Uterus (tissue), 4 donors: Measurements from ENCODE around the gene PDCD1LG2. TPM values are rescaled to one million over a fixed set of nuclear protein-coding genes. Genes with fewer than 3 reads are reported as not detected.
A peak's percentile ranks its signal among the peaks of the same experiment; 100 is the strongest.

Source experiments
- DNase-seq, 2 donors: peaks; one replicate each; pipeline ENCODE4 v3.0.0-alpha.2; 2019 to 2020
- H3K27ac ChIP-seq, 2 donors: fragments of 200-600 bp; sonication (generic); 1 replicate in 1 of 2; 2 replicates in 1 of 2; pipeline ENCODE4 v1.5.1; 2016 to 2018
- H3K27me3 ChIP-seq, 2 donors: fragments of 200-600 bp; sonication (generic); one replicate each; pipeline ENCODE4 v1.5.1; 2018 to 2019; ENCODE audit warnings: control low read depth in 1 of 2
- H3K36me3 ChIP-seq, 2 donors: fragments of 200-600 bp; sonication (generic); one replicate each; pipeline ENCODE4 v1.5.1; 2019; ENCODE audit warnings: control low read depth in 1 of 2
- H3K4me1 ChIP-seq, 2 donors: fragments of 200-600 bp; sonication (generic); one replicate each; pipeline ENCODE4 v1.5.1; 2018 to 2019; ENCODE audit warnings: control low read depth in 1 of 2
- H3K4me3 ChIP-seq, 2 donors: fragments of 200-600 bp; sonication (generic); 1 replicate in 1 of 2; 2 replicates in 1 of 2; pipeline ENCODE4 v1.5.1; 2018 to 2019; ENCODE audit warnings: mild to moderate bottlenecking in 1 of 2
- H3K9me3 ChIP-seq, 2 donors: fragments of 200-600 bp; sonication (generic); one replicate each; pipeline ENCODE4 v1.5.1; 2019; ENCODE audit warnings: control low read depth in 1 of 2
- CTCF ChIP-seq, 4 experiments: fragments of 200-600 bp in 2 of 4; fragments of 450-650 bp in 2 of 4; sonication (generic) in 2 of 4; IDR thresholded peaks; one replicate each; pipeline ENCODE4 v1.5.1; 2016 to 2019; ENCODE audit warnings: antibody characterized with exemption in 4 of 4, mild to moderate bottlenecking in 2 of 4, moderate library complexity in 1 of 4
- POLR2A ChIP-seq, 2 donors: fragments of 450-650 bp; IDR thresholded peaks; one replicate each; pipeline ENCODE4 v1.6.1; 2016; ENCODE audit warnings: antibody characterized with exemption in 2 of 2, mild to moderate bottlenecking in 1 of 2, moderate library complexity in 1 of 2
- intact Hi-C: fragments of 100-400 bp; cut with DNase I; formaldehyde crosslinking; loops from one replicate; pipeline ENCODE4 v1.15.1; 2023; ENCODE audit warnings: low total_unique reads
- total RNA-seq, 4 donors: library from RNA; depleted of rRNA in 3 of 4; stranded (reverse); fragments of >200 nt in 3 of 4; gene quantifications; one replicate each; pipeline versions ENCODE4 v1.1.0 to v1.2.4, GENCODE V29; 2014 to 2023
- donor health status: DM: yes; HTN: yes; CAD: no.

PDCD1LG2 gene
- total RNA-seq, 4 donors from 2014 or later = 0.77 to 5.0 (median 1.6) TPM

- Histone ChIP-seq H3K4me3 (no peak overlapping the region), H3K9me3 (no peaks in the 10 kb centered on the region), H3K4me1 (no peaks in the 10 kb centered on the region), H3K27me3 (no peaks in the 10 kb centered on the region), H3K36me3 (no peaks in the 10 kb centered on the region), H3K27ac (no peak overlapping the region)
- DNase-seq = no peak
- intact Hi-C loops = no loop called here
- TF ChIP-seq CTCF (IDR thresholded peaks at IDR 0.05) (no peak), POLR2A (IDR thresholded peaks at IDR 0.05) (no peak)
Measured at GRCh38 chr9:5552301-5552700, 42.0 kb downstream of the PDCD1LG2 start.

- intact Hi-C loops = no loop called here
- H3K27ac ChIP-seq = no peak overlapping the region
Measured at GRCh38 chr9:5553211-5553610, 42.9 kb downstream of the PDCD1LG2 start.

GRCh38 chr9:5554254-5554653 lies 43.9 kb downstream of the PDCD1LG2 start:
- TF ChIP-seq POLR2A (IDR thresholded peaks at IDR 0.05) (no peak), CTCF (IDR thresholded peaks at IDR 0.05) (no peak)
- Histone ChIP-seq H3K4me3 (no peak overlapping the region), H3K36me3 (no peaks in the 10 kb centered on the region), H3K4me1 (no peaks in the 10 kb centered on the region), H3K27ac (no peak overlapping the region), H3K9me3 (no peaks in the 10 kb centered on the region), H3K27me3 (no peaks in the 10 kb centered on the region)
- no peak for DNase-seq
- intact Hi-C loops = no loop called here

More at GRCh38 chr9:5553211-5553610, 42.9 kb downstream of the PDCD1LG2 start:
- TF ChIP-seq POLR2A (IDR thresholded peaks at IDR 0.05) (no peak), CTCF (IDR thresholded peaks at IDR 0.05) (no peak)
- H3K4me1 ChIP-seq = no peaks in the 10 kb centered on the region
- H3K4me3 ChIP-seq = no peak overlapping the region
- H3K36me3 ChIP-seq = no peaks in the 10 kb centered on the region
- DNase-seq = no peak
- no peaks in the 10 kb centered on the region for H3K27me3 ChIP-seq
- H3K9me3 ChIP-seq = no peaks in the 10 kb centered on the region

GRCh38 chr9:5556101-5556705 lies 45.9 kb downstream of the PDCD1LG2 start:
- Histone ChIP-seq H3K27ac (no peak overlapping the region), H3K4me3 (no peak overlapping the region), H3K4me1 (no peaks in the 10 kb centered on the region), H3K27me3 (no peaks in the 10 kb centered on the region), H3K36me3 (no peaks in the 10 kb centered on the region), H3K9me3 (no peaks in the 10 kb centered on the region)
- no peak for TF ChIP-seq POLR2A (IDR thresholded peaks at IDR 0.05)
- no peak for TF ChIP-seq CTCF (IDR thresholded peaks at IDR 0.05)
- DNase-seq = no peak
- intact Hi-C loops = no loop called here

- no peak for TF ChIP-seq POLR2A (IDR thresholded peaks at IDR 0.05)
- TF ChIP-seq CTCF (IDR thresholded peaks at IDR 0.05) = no peak
- H3K9me3 ChIP-seq = no peaks in the 10 kb centered on the region
- DNase-seq = peak in 1 of 2 donors; percentile 28
- H3K4me1 ChIP-seq = no peaks in the 10 kb centered on the region
- no peaks in the 10 kb centered on the region for H3K36me3 ChIP-seq
- H3K27me3 ChIP-seq = no peaks in the 10 kb centered on the region
- intact Hi-C loops = no loop called here
- no peak overlapping the region for H3K27ac ChIP-seq
- H3K4me3 ChIP-seq = no peak overlapping the region
Measured at GRCh38 chr9:5557606-5558587, 47.6 kb downstream of the PDCD1LG2 start.
